ENCODE measurements around the gene RNPS1.
"Not testable (repeated sequence)": the region's sequence is repeated elsewhere in the genome, so short reads cannot be mapped to it uniquely, and the experiment has no call there.

RNPS1 gene

GRCh38 chr16:2253293-2253692 is 14.6 kb downstream of the RNPS1 start:
- DNase-seq = no peak

DNA sequence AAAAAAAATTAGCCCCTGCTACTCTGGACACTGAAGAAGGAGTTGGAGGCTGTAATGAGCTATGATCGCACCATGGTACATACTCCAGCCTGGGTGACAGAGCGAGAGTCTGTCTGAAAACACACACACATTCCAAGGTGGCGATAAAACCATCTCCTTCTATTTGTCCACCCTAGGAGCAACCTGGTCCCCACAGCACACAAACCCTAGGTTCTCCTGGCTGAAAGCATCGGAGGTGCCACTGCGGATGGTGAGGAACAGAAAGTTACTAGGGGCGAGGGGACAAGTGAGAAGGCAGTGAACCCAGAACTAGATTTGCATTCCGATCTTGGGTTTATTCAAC is 15.1 kb downstream of the RNPS1 start:
- no peak for DNase-seq

GRCh38 chr16:2251296-2252111 is 16.4 kb downstream of the RNPS1 start, which contains the start of gene ECI1:
ECI1 (minus strand) TSS chr16:2251587; CDS start chr16:2251566, 21 bp downstream.
- DNase-seq = peak; percentile 56

GRCh38 chr16:2250652-2251295 is 17.2 kb downstream of the RNPS1 start:
- peak; percentile 20 for DNase-seq

GRCh38 chr16:2246301-2246885 is 21.5 kb downstream of the RNPS1 start:
- DNase-seq = no peak

DNA sequence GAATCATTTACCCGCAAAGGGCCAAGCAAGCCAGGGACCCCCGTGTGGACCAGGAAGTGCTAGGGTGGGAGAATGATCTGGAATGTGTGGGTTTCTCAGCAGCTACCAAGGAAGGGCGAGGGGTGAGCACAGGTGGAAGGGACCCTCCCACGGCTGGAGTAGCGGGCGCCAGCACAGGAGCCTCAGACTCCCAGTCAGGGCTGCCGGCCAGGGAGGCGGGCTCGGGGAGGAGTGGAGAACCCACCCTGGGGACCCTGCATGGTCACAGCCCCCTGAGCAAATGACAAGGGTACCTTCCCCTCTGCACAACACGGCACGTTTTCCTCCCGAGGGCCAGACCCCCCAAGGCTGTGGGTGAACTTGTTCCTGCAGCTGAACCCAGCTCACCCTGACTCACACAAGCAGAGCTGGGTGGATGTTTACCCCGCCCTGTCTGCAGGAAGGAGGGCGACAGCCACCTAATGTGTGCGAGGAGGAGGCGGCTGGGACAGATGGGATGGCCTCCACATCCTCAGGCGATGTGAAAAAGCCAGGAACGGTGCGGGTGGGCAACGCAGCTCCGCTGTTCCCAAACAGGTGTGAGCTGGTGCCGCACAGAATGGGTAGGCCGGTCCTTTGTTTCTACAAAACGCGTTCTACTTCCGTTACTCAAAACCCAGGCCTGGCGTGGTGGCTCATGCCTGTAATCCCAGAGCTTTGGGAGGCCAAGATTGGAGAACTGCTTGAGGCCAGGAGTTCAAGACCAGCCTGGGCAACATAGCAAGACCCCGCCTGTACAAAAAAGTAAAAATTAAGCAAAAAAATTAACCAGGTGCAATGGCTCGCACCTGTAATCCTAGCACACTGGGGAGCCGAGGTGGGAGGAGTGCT is 22.8 kb downstream of the RNPS1 start:
- no peak for DNase-seq

GRCh38 chr16:2244301-2244700 is 23.6 kb downstream of the RNPS1 start:
- no peak for DNase-seq

DNA sequence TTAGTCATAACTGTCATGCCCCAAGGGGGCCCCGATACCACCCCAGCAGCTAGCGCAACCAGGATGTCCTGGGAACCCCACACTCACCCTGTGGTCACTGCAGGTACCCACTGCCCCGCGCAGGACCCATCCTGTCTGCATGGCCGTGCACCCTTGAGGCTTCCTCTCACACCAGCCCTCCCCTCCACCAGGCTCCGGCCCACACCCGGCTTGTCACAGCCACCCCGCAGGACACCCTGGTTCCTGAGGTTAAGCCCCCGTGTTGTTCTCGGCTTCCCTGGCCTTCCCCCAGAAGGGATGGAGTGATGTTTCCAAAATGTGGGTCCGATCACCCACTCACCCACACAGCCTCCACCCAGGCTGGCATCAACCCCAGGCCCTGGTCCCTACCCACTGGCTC is 24.1 kb downstream of the RNPS1 start:
- DNase-seq = no peak

GRCh38 chr16:2243031-2243528 is 24.8 kb downstream of the RNPS1 start:
- DNase-seq = no peak

DNA sequence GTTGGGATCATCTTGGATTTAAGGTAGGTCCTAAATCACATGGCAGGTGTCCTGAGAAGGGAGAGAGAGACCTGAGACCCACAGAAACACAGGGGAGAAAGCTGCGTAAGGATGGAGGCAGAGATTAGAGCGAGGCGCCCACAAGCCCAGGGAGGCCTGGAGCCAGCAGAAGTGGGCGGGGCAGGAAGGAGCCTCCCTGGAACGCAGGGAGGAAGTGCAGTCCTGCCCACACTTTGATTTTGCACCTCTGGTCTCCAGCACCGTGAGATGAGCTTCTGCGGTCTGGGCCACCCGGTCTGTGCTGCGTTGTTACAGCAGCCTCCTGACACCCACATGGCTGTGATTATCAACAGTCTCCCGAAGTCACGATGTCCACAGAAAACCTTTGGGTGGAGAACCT is 25.3 kb downstream of the RNPS1 start:
- DNase-seq = no peak

- not testable (repeated sequence) for DNase-seq
These were observed 27.6 kb downstream of the RNPS1 start for GRCh38 chr16:2240331-2240730.

DNA sequence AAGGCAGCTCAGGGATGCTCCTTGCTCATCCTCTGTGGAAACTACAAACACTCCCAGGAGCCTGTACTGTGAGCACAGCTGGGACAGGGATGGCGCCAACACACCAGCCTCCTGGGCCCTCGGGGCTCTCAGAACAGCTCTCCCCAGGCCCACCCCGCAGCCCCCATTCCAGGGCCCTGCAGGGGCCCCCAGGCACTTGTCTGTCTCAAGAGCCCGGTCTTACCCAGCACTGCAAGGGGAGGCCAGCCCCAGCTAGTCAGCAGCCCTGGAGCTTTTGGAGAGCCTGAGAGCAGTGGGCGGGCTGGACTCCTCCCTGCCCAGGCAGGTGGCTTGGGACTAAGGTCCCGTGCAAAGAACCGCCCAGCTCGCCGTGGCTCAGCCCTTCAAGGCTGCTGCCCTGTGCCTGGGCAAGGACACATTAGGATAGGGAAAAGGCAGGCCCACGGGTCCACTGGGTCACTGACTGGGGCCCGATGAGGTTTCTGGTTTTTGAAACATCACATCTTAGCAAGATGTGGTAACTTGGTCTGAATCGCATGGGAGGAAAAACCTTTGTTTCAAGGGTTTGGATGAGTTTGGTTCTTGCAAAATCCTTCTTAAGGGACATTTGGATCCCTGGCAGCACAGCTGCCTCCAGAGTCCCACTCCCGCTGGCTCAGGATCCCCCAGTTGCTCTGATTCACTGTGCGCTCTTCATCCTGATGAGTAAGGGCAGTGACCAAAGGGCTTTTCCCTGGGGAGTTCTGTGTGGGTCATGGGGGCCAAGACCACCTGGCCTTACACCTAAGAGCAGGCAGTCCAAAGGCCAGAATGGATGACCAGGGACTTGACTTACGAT is 28.9 kb downstream of the RNPS1 start:
- no peak for DNase-seq

DNA sequence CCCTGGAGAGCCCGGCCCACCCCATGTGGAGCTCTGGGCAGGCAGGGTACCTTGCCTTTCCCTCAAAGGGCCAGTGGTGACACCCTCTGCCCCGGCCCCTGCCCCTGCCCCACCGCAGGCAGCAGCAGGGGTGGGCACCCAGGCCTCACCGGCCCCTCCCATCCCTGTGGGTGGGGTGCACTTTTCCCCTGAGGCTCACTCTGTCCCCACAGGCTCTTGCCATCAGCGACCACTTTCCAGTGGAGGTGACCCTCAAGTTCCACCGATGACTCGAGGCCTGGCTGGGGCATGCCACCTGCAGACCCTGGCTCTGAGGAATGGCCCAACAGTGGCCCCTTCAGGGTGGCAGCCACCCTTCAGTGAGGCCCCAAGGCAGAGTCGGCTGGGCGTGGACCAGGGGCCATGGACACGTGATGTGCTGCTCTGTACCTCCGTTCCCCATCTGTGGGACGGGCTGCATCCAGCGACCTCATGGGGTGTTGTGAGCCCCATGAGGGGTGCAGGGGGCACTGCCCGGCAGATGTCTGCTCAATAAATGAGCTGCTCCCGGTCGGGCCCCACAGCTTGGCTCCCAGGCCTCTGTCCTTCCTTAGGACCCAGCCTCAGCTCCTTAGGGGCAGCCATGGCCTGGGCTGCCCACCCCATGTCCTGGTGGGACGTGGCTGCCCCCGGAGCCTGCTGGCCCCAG is 29.6 kb downstream of the RNPS1 start:
- DNase-seq = no peak

DNA sequence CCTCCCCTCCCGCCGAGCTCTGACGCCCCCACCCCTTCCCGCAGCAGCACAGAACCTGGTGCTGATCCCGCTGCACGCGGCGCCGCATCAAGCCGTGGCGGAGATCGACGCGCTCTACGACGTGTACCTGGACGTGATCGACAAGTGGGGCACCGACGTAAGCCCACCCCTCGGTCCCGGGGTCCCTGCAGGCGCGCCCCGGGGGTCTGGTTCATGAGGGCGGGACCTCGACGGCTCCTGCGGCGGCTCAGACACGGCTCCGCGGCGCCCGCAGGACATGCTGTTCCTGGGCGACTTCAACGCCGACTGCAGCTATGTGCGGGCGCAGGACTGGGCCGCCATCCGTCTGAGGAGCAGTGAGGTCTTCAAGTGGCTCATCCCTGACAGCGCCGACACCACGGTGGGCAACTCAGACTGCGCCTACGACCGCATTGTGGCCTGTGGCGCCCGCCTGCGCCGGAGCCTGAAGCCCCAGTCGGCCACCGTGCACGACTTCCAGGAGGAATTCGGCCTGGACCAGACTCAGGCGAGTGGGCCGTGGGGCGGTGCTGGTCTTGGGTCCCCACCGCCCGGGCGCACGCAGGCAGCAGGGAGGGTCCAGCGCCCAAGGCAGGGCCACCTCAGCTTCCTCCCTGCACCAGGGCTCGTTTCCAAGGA is 30.3 kb downstream of the RNPS1 start:
- DNase-seq = no peak

DNA sequence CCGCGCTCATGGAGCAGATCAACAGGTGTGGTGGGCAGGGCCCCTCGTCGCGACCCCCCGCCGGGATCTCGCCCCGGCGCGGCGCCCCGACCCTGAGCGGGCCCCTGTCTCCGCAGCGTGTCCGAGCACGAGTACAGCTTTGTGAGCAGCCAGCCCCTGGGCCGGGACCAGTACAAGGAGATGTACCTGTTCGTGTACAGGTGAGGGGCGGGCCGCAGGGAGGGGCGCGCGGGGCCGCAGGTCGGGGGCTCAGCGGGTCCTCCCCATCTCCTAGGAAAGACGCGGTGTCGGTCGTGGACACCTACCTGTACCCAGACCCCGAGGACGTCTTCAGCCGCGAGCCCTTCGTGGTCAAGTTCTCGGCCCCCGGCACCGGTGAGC is 30.8 kb downstream of the RNPS1 start:
- DNase-seq = no peak

DNA sequence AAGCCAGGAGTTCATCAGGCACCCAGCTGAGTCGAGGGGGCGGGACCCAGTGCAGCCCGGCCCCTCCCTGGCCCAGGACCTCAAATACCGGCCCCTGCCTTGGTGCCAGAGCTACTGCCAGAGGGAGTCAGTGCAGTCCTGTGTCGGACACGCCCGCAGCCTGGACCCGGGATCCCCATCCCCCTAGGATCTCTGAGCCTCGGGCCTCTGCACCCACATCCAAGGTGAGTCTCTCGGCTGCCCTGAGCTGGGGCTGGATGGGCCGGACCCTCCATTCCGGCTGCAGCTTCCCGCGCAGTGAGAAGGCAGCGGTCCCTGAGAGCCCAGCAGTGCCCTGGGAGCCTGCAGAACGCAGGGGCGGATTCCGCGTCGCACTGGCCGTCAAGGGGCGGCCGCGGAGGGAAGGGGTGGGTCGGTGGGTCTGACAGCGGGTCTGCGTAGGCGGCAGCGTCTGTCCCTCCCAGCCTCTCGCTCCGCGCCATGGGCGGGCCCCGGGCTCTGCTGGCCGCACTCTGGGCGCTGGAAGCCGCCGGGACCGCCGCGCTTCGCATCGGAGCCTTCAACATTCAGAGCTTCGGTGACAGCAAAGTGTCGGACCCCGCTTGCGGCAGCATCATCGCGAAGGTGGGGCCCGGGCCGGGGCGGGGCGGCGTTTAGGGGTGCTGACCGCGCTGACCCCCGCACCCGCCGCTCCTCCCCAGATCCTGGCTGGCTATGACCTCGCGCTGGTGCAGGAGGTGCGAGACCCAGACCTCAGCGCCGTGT is 31.4 kb downstream of the RNPS1 start, which contains the start of gene DNASE1L2:
TSS of gene DNASE1L2 (plus strand) at position 108 of the 765 bp plus-strand sequence. CDS start at position 481, 373 bp downstream.
- no peak for DNase-seq

GRCh38 chr16:2235695-2236336 is 32.1 kb downstream of the RNPS1 start:
- no peak for DNase-seq

- no peak for DNase-seq
These were observed 32.7 kb downstream of the RNPS1 start for GRCh38 chr16:2235234-2235651.

GRCh38 chr16:2234813-2235170 is 33.1 kb downstream of the RNPS1 start:
- no peak for DNase-seq

All from activated T-cell treated with anti-CD3 and anti-CD28 coated beads for 4 hours (primary cell).